ENCODE measurements around the gene CDC25C.

CDC25C gene

DNA sequence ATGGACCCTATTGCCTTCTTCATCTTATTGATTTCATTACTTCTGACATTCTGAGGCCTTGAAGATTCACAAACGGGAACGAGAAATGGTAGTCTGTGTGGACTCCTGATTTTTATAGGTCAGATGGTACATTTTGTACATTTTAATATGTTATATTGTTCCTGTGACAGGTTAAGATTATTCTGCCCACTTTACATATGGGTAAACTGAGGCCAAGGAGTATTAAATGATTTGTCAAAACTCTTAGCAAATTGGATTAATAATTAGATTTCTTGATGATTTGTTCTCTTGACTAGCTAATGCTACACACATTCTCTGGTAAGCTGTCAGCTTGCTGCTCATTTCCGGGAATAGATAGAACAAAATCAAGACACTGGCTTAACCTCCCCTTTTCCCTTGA is 8.4 kb upstream of the CDC25C start:
- no peak for TF ChIP-seq POLR2AphosphoS5 (IDR thresholded peaks at IDR 0.05; ENCODE audit: low read depth, low read length)
- no peak for TF ChIP-seq FOXP2 (optimal IDR thresholded peaks at IDR 0.05; ENCODE audit: borderline replicate concordance, extremely low read depth, extremely low read length, insufficient read depth)
- TF ChIP-seq TAF1 (IDR thresholded peaks at IDR 0.05; ENCODE audit: borderline replicate concordance, insufficient read depth, low read length), result no peak
- no peak for TF ChIP-seq REST (IDR thresholded peaks at IDR 0.05; ENCODE audit: insufficient read depth in 1 of 2, low read depth in 2 of 2, low read length in 2 of 2)

DNA sequence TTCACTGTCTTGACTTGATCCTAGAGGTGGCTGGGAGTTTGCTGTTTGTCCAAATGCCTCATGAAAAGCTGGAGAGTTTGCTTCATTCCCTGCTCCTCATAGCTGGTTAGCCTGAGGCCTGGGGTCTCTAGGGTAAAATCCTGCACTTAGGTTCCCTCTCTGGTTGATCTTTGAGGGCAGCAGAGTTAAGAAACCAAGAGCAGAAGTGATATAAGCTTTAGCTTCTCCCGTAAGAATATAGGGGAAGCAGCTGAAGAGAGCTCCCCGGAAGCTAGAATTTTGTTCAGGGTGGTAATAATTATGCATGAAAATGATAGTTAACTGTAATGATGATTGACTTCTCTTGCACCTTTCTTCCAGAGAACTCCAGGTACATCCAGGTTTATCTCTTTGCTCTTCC is 7.9 kb upstream of the CDC25C start:
- TF ChIP-seq POLR2AphosphoS5 (IDR thresholded peaks at IDR 0.05; ENCODE audit: low read depth, low read length) (no peak), TAF1 (IDR thresholded peaks at IDR 0.05; ENCODE audit: borderline replicate concordance, insufficient read depth, low read length) (0 out of 2 replicates have a peak, but pooled peaks have one; percentile 9)

GRCh38 chr5:138339091-138339456 is 7.5 kb upstream of the CDC25C start:
- TF ChIP-seq TAF1 (IDR thresholded peaks at IDR 0.05; ENCODE audit: borderline replicate concordance, insufficient read depth, low read length), result 0 out of 2 replicates have a peak, but pooled peaks have one; percentile 19
- TF ChIP-seq SIN3A (IDR thresholded peaks at IDR 0.05; ENCODE audit: borderline replicate concordance, insufficient read depth, low read length), result no peak
- no peak for TF ChIP-seq REST (IDR thresholded peaks at IDR 0.05; ENCODE audit: insufficient read depth in 1 of 2, low read depth in 2 of 2, low read length in 2 of 2)

GRCh38 chr5:138338411-138339090 is 6.9 kb upstream of the CDC25C start:
- TF ChIP-seq REST (IDR thresholded peaks at IDR 0.05; ENCODE audit: insufficient read depth in 1 of 2, low read depth in 2 of 2, low read length in 2 of 2) (no peak), POLR2AphosphoS5 (IDR thresholded peaks at IDR 0.05; ENCODE audit: low read depth, low read length) (peak; percentile 1; the same call in 1 of the 2 replicates)

DNA sequence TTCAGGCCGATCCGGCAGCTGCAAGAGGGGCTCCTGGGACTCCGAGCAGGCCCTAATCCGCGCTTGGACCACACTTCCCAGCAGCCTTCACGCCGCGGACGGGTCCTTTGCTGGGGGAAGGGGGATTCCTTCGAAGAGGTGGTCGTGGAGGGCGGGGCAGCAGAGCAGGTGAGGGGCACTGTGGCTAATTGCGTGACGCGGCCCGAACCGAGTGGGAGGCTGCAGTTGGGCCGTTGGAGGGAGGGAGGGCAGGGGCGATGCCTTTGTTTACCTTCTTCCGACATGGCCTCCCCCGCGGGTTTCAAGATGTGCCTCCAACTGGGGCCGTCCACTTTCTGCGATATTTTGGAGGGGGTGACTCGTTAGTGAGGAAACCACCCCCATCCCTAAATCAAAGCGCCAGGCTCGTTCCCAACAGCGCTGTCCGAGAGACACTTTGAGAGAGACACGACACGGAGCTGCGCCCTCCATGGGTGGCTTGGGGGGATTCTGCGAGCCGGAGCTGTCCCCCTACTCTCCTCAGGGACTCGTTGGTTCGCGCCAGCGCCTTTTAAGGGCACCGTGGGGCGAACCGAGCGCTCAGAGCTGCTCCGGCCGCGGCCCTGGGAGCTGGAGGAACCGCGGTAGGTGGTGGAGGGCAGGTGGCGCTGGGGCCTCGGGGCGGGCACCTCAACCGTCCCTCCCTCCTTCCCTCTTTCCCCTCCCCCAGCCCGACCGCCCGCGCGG is 6.2 kb upstream of the CDC25C start, which contains the start of gene FAM53C:
FAM53C (plus strand) TSS at position 582 of the 726 bp plus-strand sequence. CDS start 3,070 bp downstream, outside the sequence.
- peak; percentile 59; the same call in 1 of the 2 replicates for TF ChIP-seq SIN3A (IDR thresholded peaks at IDR 0.05; ENCODE audit: borderline replicate concordance, insufficient read depth, low read length)
- TF ChIP-seq TAF1 (IDR thresholded peaks at IDR 0.05; ENCODE audit: borderline replicate concordance, insufficient read depth, low read length), result peak; percentile 97
- peak; percentile 54 to 71; a peak in 3 of 4 replicates for TF ChIP-seq REST (IDR thresholded peaks at IDR 0.05; ENCODE audit: insufficient read depth in 1 of 2, low read depth in 2 of 2, low read length in 2 of 2)
- TF ChIP-seq FOXP2 (optimal IDR thresholded peaks at IDR 0.05; ENCODE audit: borderline replicate concordance, extremely low read depth, extremely low read length, insufficient read depth), result peak; percentile 93
- TF ChIP-seq POLR2AphosphoS5 (IDR thresholded peaks at IDR 0.05; ENCODE audit: low read depth, low read length), result peak; percentile 100
